Activated CD8-positive, alpha-beta memory T cell treated with anti-CD3 and anti-CD28 coated beads, Interleukin-2, amount 50 U/mL, for 24 hours (primary cell): ENCODE results near the gene ITIH5.
A peak's percentile ranks its signal among the peaks of the same experiment; 100 is the strongest.
"Not testable (repeated sequence)": the region's sequence is repeated elsewhere in the genome, so short reads cannot be mapped to it uniquely, and the experiment has no call there.

Source experiments
- DNase-seq: peaks from one replicate; pipeline ENCODE4 v3.0.0-alpha.2; 2020; ENCODE audit errors: extremely low read depth

The ITIH5 gene

DNA sequence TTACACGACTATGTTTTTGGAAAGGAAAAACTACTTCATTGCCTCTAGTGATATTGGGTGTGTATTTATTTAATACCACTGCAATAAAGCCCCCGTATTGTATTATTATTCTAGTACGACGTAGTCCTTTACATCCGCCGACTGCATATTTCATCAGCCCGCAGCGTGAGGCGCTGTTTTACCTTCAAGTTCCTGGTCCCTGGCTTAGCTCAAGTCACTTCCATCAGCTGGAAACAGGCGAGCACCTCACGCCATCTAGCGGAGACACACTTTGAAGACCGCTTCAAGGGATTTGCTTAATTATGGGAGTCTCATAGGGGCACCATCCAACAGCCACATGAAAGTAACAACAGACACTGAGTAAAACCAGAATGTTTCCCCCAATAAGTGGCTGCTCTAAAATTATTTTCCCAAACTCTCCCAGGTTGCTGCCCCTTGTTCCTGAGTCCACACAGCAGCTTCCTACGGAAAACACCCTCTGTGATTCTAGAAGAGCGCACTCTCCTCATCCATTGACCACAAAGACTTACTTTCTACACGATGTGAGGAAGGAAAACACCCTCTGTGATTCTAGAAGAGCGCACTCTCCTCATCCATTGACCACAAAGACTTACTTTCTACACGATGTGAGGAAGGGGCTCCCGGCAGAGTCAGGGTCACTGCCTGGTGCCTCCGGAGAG is 20.6 kb upstream of the ITIH5 start:
- DNase-seq: peak; percentile 43

DNA sequence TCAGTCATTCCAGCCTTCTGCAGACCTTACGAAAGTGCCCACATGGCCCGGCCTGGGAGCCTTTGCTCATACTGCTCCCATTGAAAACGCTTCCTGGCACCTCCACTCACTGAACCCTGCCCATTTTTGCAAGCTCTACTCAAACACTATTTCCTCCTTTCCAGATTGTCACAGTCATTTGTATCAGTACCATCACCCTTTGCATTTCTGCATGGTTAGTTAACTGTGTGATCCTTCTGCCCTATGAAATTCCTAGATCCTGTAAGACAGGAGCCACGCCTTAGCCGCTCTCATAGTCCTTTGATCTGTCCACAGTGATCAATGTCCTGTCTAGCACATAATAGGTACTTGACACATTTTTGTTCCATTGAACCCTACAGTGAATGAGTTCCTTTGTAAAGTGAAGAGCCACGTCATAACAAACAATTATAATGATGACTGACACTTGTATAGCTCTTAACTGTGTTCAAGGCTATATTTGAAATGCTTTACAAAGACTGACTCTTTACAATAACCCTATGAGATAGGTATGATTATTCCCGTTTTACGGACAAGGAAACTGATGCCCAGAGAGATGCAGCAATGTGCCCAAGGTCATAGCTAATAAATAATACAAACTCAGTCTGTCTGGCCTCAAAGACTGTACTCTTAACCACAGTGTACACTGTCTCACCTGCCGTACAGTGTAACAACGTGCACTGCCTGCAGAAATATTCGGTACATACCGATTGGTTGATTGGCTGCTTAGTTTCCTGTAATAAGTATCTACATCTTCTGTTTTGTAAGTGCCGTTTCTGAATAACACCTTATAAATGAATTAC is 19.8 kb upstream of the ITIH5 start:
- DNase-seq: no peak

DNA sequence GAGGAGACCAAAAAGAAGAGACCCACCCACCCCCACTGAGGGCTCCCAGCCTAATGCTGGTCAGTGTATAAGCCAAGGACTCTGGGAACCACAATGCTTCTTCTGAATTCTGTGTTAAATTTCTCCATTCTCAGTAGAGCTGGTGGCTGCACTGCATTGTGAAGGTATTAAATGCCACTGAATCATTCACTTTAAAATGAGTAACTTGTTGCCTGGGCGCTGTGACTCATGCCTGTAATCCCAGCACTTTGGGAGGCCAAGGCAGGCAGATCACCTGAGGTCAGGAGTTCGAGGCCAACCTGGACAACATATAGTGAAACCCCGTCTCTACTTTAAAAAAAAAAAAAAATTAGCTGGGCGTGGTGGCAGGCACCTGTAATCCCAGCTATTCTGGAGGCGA is 13.3 kb upstream of the ITIH5 start:
- not testable (repeated sequence) for DNase-seq

DNA sequence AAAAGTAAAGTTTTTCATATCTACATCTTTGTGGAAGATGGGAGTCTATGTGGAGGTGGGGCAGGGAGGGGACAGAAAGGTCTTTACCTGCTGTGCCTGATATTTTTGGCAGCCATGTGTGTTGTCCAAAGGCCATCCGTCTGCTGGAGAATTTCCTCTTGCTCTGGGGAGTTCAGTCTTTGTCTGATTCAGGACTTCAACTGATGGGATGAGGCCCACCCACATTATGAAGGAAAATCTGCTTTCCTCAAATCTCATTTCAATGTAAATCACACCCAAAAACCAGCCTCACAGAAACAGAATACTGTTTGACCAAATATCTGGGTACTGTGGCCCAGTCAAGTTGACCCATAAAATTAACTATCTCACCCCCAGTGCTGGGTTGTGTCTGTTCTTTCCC is 12.5 kb upstream of the ITIH5 start:
- DNase-seq: no peak

DNA sequence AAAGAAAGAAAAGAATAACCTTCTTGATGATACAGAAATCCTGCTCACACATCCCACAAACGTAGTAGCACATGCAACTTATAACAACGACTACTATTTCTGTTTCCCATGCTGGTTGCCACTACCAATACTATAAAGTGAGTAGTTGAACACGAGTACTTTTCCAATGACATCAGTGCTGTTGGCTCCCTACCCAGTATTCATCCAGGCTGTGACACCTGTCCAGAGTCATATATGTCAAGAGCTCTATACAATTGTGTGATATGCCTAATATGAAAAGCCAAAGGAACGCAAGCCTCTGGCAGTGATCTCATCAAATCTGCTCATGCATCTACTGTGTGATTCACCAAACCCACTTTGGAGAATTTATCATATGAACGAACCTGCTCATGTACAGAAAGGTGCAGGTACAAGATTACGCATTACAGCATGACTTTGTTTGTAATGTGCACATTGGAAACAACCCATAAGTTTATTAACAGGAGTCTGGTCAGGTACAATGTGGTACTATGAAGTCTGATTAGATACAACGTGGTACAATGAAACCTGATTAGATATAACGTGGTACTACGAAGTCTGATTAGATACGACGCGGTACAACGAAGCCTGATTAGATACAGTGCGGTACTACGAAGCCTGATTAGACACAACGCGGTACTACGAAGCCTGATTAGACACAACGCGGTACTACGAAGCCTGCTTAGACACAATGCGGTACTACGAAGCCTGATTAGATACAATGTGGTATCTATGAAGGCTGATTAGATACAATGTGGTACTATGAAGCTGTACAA is 5.8 kb upstream of the ITIH5 start:
- no peak for DNase-seq

DNA sequence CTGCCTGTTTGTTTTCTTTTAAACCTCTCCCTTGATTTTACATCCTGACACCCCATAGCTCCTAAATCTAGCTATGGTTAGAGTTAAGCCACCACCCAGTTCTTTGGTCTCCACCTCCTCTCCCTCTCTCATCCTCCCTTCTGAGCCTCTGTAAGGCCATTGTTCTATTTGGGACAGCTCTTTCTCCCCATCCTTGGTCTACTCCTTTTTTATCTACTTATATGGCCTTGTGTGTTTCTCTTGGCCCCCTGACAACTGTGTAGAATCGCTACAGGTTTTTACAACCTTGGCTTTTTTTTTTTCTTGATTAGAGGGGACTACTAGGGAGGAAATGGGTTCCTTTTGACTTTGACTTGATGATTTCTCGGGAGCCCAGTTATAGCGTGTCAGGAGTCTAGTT is 3.4 kb upstream of the ITIH5 start:
- no peak for DNase-seq

DNA sequence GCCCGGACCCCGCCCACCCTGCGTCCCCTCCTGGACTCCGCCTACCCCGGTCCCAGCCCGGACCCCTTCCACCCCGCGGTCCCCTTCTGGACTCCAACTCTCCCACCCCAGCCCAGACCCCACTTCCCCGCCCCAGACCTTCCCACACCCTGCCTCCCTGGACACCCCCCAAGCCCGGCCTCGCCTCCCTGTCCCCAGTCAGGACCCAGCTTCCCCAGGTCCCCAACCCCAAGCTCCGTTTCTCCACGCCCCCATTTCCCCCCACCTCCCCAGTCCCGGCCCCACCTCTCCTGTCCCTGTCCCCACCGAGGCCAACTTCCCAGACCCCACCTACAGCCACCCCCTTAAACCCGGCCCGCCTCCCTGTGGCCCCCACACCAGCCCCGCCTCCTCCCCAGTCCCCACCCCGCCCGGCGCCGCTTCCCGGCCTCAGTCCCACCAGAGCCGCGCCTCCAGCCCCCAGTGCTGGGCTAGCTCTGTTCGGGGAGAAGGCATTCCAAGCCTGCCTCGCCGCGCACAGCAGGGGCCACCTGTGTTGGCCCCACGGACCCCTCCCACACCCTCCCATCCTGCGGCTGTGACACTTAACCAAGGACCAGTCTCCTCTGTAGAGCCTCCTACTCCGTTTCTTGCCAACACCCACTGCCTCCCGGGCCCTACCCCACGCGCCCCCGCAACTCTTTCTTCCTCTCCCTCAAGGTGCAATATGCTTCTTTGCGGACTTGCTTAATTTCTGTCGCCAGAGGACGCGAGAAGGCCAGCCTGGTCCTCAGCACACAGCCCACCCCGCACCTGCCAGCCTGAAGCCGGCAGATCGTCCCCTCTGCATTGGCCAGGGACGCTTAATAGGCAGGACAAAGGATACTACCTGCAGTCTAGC is 736 bp upstream of the ITIH5 start:
- DNase-seq: no peak

DNA sequence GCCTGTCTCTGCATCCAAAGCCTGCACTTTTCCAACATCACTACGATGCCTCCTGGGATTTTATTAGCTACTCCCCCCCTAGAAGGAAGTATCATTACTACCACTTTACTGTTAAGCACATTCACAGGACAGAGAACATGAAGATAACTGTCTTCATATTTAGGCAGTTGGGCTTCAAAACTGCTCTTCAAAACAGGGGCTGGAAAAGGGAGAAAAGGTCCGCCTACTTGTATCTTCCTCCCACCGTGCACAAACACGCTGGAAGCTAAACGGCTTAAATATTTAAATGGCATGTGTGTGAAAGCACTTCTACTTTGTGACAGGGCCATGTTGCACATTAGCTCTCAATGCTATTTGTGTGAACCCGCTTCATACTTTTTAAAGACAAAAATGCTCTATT is 999 bp downstream of the ITIH5 start:
- no peak for DNase-seq

DNA sequence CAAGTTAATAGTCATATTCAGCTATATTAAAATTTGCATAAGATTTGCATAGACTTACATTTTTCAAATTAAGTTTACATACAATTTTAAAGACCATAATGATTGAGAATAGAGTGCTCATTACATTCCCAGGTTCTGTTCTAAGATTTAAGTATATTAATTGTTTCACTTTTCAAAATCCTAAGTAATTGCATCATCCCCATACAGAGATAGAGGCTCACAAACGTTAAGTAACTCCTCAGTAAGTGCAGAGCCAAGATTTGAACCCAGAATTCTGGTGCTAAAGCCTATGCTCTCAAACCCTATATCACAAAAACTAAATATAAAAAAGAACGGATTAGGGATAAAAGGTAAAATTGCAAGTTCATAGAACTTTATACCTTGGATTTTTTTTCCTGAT is 2.1 kb downstream of the ITIH5 start:
- no peak for DNase-seq

DNA sequence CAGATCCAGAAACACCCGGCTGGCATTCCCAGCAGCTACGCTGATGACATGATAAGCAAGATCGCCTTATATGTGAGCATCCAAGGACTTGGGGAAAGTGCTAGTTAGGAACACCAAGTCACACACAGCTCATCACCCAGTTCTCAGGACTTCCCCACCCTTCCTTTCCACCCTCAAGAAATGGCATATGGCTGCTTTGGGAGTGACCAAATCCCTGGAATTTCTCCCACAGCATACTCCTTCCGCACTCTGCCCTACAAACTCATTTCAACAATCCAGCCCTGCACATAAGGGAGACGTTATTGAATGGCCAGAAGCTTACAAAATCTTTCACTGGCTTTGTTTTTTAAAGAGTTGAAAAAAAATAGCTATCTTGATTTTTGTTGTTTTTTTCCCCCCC is 4.2 kb downstream of the ITIH5 start:
- DNase-seq: no peak

DNA sequence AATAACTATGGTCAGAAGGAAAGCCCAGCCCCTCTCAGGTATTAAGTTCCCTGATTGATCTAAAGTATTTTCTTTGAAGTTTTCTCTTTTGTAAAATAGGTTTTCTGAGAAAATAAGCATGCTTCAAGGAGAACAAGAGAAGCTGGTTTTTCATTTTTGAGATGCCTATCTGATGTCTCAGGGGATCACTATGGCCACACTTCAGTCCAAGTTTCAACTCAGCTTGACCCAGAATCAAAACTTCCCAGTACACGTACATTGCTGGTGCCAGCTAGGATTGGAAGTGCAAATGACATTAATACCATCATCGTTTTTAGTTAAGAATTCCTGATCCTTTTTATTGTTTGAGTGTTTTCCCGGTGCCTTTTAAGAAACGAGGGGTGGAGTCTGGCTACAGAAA is 7.2 kb downstream of the ITIH5 start:
- DNase-seq: no peak

DNA sequence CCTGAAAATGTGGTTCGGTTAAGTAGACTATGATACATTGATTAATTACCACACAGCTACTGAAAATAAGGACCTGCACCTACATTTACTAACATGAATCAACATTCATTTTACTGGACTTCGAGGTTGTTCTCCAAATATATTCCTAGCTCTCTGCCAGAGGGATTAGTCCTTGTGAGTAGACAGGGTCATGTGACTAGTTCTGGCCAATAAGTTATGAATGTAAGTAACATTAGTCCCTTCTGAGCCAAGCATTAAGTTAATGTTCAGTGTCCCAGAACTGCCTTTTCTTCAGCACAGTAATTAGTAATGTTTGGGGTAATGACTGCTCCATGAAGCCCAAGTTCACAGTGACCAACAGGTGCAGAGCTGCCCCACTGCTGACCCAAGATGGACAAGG is 9.2 kb downstream of the ITIH5 start:
- DNase-seq: no peak

DNA sequence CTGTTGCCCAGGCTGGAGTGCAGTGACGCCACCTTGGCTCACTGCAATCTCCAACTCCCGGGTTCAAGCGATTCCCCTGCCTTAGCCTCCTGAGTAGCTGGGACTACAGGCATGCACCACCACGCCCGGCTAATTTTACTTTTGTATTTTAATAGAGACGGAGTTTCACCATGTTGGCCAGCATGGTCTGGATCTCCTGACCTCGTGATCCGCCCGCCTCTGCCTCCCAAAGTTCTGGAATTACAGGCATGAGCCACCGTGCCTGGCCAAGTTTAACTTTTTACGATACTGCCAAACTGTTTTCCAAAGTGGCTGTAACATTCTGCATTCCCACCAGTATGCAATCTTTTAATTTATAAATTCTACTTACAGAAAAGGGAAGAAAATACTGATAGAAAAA is 9.7 kb downstream of the ITIH5 start:
- not testable (repeated sequence) for DNase-seq

DNA sequence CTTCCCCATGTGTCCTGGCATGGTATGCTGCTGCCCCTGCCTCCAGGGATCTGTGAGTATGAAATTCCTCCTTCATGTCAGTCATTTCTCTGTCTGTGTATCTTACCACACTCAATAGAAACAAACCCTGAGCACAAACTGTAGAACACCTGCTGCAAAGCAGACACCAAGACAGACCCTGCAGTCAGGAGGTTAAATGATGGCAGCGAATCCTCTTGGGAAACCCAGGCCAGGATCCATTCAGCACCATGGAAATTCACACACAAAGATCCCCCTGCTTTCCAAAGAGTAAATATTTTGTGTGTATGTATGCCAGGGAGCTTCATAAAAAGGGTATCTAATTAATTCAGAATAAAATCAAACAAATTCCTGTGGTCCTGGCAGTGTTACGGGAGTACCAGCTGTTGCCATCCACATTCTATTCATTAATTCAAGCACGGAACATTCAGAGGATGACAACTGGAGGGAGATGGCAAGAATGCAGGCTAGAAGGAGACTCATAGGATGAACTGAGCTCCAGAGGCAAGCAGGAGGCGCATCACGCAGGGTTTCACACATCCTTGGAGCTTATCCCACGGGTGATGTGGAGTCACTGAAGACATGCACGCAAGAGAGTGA is 14.8 kb downstream of the ITIH5 start:
- no peak for DNase-seq

DNA sequence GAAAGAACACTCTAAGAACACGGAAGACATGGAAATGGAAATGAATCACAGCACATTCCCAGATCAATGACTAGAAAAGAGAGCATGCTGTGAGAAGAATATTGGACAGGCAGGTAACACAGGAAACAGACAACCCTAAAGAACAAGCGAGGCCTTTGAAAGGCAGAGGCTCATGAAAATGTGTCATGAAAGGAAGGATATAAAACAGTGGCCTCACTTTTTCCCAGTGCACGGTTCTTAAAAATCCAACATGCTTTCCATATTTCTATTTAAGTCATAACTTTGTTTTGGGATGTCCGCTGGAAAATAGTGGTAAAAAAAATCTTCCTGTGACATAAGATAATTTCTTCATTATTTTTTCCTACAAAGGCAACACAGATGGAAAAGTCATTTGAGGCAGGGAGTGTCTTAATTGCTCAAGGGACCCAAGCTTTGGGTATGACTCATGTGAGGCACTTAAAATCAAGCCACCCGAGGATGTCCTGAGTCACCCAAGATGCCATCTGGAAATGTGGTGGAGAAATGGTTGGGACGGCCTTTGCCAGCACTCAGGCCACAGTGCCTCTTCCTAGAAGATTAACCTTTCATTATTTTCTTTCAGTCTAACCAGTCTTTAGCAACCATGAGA is 17.0 kb downstream of the ITIH5 start:
- DNase-seq: no peak

DNA sequence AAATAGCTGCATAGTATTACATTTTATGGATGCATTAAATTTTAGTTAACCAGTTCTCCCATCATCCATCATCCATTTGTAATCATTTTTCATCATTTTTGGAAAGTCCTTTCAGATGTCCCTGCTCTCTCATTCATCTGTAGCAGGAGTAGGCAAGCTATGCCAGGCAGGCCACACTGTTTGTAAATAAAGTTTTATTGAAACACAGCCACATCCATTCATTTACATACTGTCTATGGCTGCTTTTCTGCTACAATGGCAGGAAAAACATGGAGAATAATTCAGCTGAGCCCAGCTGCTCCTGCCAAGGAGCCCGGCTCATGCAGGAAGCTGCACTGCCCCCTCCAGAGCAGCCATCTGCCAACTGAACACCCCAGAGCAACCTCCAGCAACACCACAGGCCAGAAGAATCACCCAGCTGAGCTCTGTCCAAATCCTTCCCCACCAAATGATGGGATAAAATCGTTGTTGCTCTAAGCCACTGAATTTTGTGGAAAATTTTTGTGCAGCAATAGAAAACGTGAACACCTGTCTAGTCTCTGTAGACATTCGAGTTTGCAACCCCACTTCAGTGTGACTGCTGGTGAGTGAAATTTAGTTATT is 19.6 kb downstream of the ITIH5 start:
- DNase-seq: no peak

DNA sequence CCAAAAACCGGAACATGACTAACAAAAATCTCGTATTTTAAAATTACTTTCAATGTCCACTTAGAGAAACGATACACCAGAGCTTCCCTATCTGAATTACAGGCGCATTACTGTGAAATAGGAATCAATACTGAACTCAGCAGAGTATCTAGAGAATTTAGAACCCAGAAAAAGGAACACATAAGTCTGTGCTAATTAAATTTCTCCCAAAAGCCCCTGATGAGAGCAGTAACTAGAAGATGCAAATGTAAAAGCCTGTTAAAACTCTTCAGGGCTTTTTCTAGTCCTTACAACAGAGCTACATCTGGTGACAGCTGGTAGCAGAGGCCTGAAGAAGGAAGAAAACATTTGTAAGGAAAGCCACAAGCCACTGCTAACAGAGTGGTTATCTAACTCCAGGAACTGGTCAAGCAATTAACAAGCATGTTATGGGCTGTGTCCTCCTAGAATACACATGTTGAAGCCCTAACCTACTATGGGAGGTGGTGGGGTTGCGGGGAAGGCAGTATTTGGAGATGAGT is 24.2 kb downstream of the ITIH5 start:
- DNase-seq: no peak

DNA sequence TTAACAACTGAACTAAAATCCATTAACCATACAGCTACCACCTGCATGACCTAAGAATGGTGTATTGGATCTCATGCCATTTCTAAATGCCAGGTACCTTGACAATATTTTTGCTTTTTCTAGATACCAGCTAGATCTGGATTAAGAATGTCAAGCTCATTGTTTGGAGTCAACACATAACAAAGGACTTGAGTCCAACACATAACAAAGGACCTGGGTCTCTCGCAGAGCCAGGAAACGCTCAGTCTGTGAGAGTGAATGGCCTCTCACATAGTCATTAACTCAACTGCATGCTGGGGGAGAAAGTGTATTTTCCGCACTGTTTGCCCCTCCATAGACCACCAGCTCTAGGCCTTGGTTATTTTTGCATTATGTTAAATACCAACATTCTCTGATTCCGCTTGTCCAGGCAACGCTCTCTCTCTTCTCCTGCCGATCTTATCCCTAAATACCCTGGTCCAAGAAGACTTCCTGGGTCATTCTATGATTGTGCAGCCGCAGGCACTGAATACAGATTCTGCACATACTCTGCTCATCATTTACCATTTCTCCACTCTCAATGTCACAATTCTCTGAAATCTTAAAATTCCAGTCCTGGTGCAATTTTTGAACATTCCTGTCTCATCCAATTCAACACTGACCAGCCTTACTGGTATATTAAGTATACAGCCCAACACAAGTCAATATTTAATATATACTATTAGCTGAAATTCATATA is 31.2 kb downstream of the ITIH5 start:
- DNase-seq: no peak

DNA sequence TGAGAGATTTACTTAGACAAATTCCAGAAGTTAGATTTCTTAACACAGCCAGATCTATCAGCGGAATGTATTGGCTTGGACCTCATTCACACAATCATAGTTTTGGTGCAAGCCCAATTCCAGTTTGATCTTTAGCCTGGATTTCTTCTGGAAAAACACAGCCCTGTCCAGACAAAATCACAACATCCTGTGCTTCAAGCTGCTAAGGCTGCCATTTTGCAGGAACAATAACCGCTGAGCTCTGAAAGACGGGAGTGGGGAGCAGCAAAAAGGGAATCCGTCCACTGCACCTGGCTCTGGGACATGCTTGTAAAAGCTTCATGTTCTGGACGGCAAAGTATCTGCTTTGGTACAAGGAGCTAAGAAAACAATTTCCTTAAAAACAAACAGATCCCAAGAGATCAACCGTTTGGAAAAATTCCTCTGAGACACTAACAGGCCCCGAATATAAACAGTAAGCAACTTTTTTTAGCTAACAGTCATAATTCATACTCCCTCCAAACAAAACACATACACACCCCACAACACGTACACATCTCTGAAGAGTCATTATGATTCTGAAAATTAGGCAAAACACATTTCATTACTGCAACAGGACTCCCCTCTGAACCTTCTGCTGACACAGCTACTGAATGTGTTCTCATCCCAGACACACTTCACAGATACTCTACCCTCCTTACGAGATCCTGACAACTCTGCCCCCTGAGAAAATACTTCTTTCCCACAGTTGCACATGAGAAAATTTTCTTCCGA is 32.4 kb downstream of the ITIH5 start:
- DNase-seq: no peak
